HUES48 (cell line): Measurements from ENCODE around the gene TSC22D2.

Experiments used
- H3K27ac ChIP-seq: one replicate; pipeline ENCODE4 v1.7.0; 2013; ENCODE audit warnings: low read depth, low read length, inconsistent platforms
- H3K27me3 ChIP-seq: 2 replicates; pipeline ENCODE4 v1.6.1; 2013; ENCODE audit warnings: mild to moderate bottlenecking, low read length; ENCODE audit not compliant: control insufficient read depth, insufficient read depth
- H3K36me3 ChIP-seq: 2 replicates; pipeline ENCODE4 v1.6.1; 2013; ENCODE audit warnings: low read length; ENCODE audit not compliant: control insufficient read depth, insufficient read depth
- H3K4me1 ChIP-seq: 2 replicates; pipeline ENCODE4 v1.6.1; 2013; ENCODE audit warnings: mild to moderate bottlenecking, low read length; ENCODE audit not compliant: control insufficient read depth, insufficient read depth
- H3K4me3 ChIP-seq: 2 replicates; pipeline ENCODE4 v1.5.1; 2013; ENCODE audit warnings: mild to moderate bottlenecking, low read depth, low read length
- H3K9ac ChIP-seq: 2 replicates; pipeline ENCODE4 v1.6.1; 2013; ENCODE audit warnings: mild to moderate bottlenecking, low read depth, low read length, moderate library complexity
- H3K9me3 ChIP-seq: 2 replicates; pipeline ENCODE4 v1.6.1; 2013; ENCODE audit warnings: low read length; ENCODE audit not compliant: control insufficient read depth, insufficient read depth

Gene TSC22D2

GRCh38 chr3:150412561-150413231 lies 4.6 kb downstream of the TSC22D2 start:
- Histone ChIP-seq H3K9me3 (no peaks in the 10 kb centered on the region), H3K27ac (no peak overlapping the region), H3K4me1 (peaks cover 29% of the 10 kb centered on the region), H3K9ac (peak overlapping the region; percentile 15; the same call in 1 of the 2 replicates), H3K4me3 (peak overlapping the region; percentile 93), H3K36me3 (peaks cover 19% of the 10 kb centered on the region; the same call in 1 of the 2 replicates), H3K27me3 (no peaks in the 10 kb centered on the region)

- Histone ChIP-seq H3K4me1 (peaks cover 32% of the 10 kb centered on the region), H3K4me3 (peak overlapping the region; percentile 93), H3K27ac (no peak overlapping the region), H3K36me3 (peaks cover 19% of the 10 kb centered on the region; the same call in 1 of the 2 replicates), H3K9me3 (no peaks in the 10 kb centered on the region), H3K27me3 (no peaks in the 10 kb centered on the region), H3K9ac (no peak overlapping the region)
These were observed 6.2 kb downstream of the TSC22D2 start for GRCh38 chr3:150414258-150414657.

GRCh38 chr3:150414959-150415358 lies 6.9 kb downstream of the TSC22D2 start:
- Histone ChIP-seq H3K9ac (no peak overlapping the region), H3K27ac (no peak overlapping the region)

GRCh38 chr3:150419076-150419868 lies 11.2 kb downstream of the TSC22D2 start:
- Histone ChIP-seq H3K27ac (no peak overlapping the region), H3K36me3 (peaks cover 16% of the 10 kb centered on the region; the same call in 1 of the 2 replicates), H3K4me3 (no peak overlapping the region), H3K4me1 (peaks cover 22% of the 10 kb centered on the region), H3K27me3 (no peaks in the 10 kb centered on the region), H3K9ac (no peak overlapping the region), H3K9me3 (no peaks in the 10 kb centered on the region)

More at GRCh38 chr3:150414959-150415358, 6.9 kb downstream of the TSC22D2 start:
- H3K9me3 ChIP-seq, result no peaks in the 10 kb centered on the region
- H3K4me1 ChIP-seq, result peaks cover 37% of the 10 kb centered on the region
- H3K36me3 ChIP-seq, result peaks cover 19% of the 10 kb centered on the region; the same call in 1 of the 2 replicates
- H3K4me3 ChIP-seq, result peak overlapping the region; percentile 93; the same call in 1 of the 2 replicates
- no peaks in the 10 kb centered on the region for H3K27me3 ChIP-seq

GRCh38 chr3:150419959-150420358 lies 11.9 kb downstream of the TSC22D2 start:
- H3K36me3 ChIP-seq, result peaks cover 10% of the 10 kb centered on the region; the same call in 1 of the 2 replicates
- H3K27ac ChIP-seq, result no peak overlapping the region
- H3K4me1 ChIP-seq, result peaks cover 15% of the 10 kb centered on the region; the same call in 1 of the 2 replicates
- no peak overlapping the region for H3K9ac ChIP-seq
- no peaks in the 10 kb centered on the region for H3K9me3 ChIP-seq
- H3K27me3 ChIP-seq, result no peaks in the 10 kb centered on the region
- no peak overlapping the region for H3K4me3 ChIP-seq

- Histone ChIP-seq H3K27ac (no peak overlapping the region), H3K4me1 (peaks cover 15% of the 10 kb centered on the region; the same call in 1 of the 2 replicates), H3K36me3 (peaks cover 9% of the 10 kb centered on the region; the same call in 1 of the 2 replicates), H3K27me3 (no peaks in the 10 kb centered on the region), H3K9me3 (no peaks in the 10 kb centered on the region), H3K9ac (no peak overlapping the region), H3K4me3 (no peak overlapping the region)
These were observed 13.2 kb downstream of the TSC22D2 start for GRCh38 chr3:150421256-150421655.

- H3K27ac ChIP-seq, result no peak overlapping the region
- H3K36me3 ChIP-seq, result peaks cover 6% of the 10 kb centered on the region; the same call in 1 of the 2 replicates
- peaks cover 15% of the 10 kb centered on the region; the same call in 1 of the 2 replicates for H3K4me1 ChIP-seq
- H3K9ac ChIP-seq, result no peak overlapping the region
- H3K4me3 ChIP-seq, result no peak overlapping the region
- no peaks in the 10 kb centered on the region for H3K27me3 ChIP-seq
- H3K9me3 ChIP-seq, result no peaks in the 10 kb centered on the region
These were observed 13.9 kb downstream of the TSC22D2 start for GRCh38 chr3:150421799-150422548.

GRCh38 chr3:150422907-150423306 lies 14.8 kb downstream of the TSC22D2 start:
- H3K36me3 ChIP-seq, result peaks cover 3% of the 10 kb centered on the region; the same call in 1 of the 2 replicates

GRCh38 chr3:150423761-150424160 lies 15.7 kb downstream of the TSC22D2 start:
- Histone ChIP-seq H3K36me3 (peaks cover 3% of the 10 kb centered on the region; the same call in 1 of the 2 replicates), H3K9me3 (no peaks in the 10 kb centered on the region), H3K4me1 (peaks cover 14% of the 10 kb centered on the region; the same call in 1 of the 2 replicates), H3K4me3 (no peak overlapping the region), H3K27me3 (no peaks in the 10 kb centered on the region), H3K27ac (no peak overlapping the region), H3K9ac (no peak overlapping the region)

More at GRCh38 chr3:150422907-150423306, 14.8 kb downstream of the TSC22D2 start:
- no peak overlapping the region for H3K4me3 ChIP-seq
- no peaks in the 10 kb centered on the region for H3K27me3 ChIP-seq
- no peak overlapping the region for H3K27ac ChIP-seq
- peaks cover 14% of the 10 kb centered on the region; the same call in 1 of the 2 replicates for H3K4me1 ChIP-seq
- no peaks in the 10 kb centered on the region for H3K9me3 ChIP-seq
- no peak overlapping the region for H3K9ac ChIP-seq

GRCh38 chr3:150426292-150426691 lies 18.2 kb downstream of the TSC22D2 start:
- peaks cover 6% of the 10 kb centered on the region; the same call in 1 of the 2 replicates for H3K4me1 ChIP-seq
- peaks cover 3% of the 10 kb centered on the region; the same call in 1 of the 2 replicates for H3K36me3 ChIP-seq
- H3K9me3 ChIP-seq, result no peaks in the 10 kb centered on the region
- H3K4me3 ChIP-seq, result no peak overlapping the region
- no peak overlapping the region for H3K27ac ChIP-seq
- H3K27me3 ChIP-seq, result no peaks in the 10 kb centered on the region
- H3K9ac ChIP-seq, result no peak overlapping the region
